ENCODE results near the gene CT45A9. TPM values are rescaled to one million over a fixed set of nuclear protein-coding genes. Genes with fewer than 3 reads are reported as not detected.
"Not testable (repeated sequence)": the region's sequence is repeated elsewhere in the genome, so short reads cannot be mapped to it uniquely, and the experiment has no call there.

Gene CT45A9, protein sequence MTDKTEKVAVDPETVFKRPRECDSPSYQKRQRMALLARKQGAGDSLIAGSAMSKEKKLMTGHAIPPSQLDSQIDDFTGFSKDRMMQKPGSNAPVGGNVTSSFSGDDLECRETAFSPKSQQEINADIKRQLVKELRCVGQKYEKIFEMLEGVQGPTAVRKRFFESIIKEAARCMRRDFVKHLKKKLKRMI
- total RNA-seq (2014; rRNA removed), result not detected in 2 replicates
- polyA plus RNA-seq (2012), result not detected

DNA sequence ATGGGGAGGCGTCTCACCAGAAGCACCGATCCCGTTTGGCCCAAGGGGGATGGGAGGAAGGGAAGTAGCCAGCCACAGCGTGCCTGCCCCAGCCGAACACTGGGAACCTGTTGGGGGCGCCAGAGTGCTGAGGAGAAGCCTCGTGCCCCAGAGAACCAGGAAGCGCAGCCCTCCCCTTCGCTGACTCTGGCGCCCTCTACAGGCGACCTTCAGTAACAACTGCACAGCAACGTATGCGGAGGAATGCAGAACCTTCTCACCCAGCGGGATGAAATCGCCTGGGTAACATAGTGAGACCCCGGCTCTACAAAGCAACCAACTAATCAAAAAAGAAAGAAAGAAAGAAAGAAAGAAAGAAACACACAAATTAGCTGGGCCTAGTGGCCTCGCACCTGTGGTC is at the start of gene CT45A9:
TSS of gene CT45A9 (minus strand) at position 101 of the 400 bp plus-strand sequence. CDS start 3,751 bp downstream, outside the sequence.
- not testable (repeated sequence) for DNase-seq (ENCODE audit: low read depth)

DNA sequence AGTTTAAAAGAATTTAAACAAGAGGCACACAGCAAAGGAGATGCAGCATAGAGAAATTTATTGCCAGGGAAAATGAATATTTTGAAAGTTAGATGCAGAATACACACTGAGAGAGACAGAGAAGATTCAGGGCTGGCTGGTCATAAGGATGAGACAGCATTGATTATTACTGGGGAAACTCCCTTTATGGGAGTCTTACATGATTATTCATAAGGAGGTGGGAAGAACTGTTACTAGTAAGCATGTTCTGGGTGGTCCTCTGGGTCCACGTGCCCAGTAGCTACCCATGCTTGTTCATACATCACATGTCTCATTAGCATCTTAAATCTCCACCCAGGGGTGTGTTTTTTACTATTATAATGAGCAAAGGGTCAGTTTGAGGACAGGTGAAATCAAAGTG is 48.9 kb upstream of the CT45A9 start:
- not testable (repeated sequence) for DNase-seq (ENCODE audit: low read depth)

- no peak for DNase-seq (ENCODE audit: low read depth)
Measured at GRCh38 chrX:135914404-135914803, 42.8 kb upstream of the CT45A9 start.

GRCh38 chrX:135910251-135910650 is 38.6 kb upstream of the CT45A9 start:
- DNase-seq (ENCODE audit: low read depth), result no peak

DNA sequence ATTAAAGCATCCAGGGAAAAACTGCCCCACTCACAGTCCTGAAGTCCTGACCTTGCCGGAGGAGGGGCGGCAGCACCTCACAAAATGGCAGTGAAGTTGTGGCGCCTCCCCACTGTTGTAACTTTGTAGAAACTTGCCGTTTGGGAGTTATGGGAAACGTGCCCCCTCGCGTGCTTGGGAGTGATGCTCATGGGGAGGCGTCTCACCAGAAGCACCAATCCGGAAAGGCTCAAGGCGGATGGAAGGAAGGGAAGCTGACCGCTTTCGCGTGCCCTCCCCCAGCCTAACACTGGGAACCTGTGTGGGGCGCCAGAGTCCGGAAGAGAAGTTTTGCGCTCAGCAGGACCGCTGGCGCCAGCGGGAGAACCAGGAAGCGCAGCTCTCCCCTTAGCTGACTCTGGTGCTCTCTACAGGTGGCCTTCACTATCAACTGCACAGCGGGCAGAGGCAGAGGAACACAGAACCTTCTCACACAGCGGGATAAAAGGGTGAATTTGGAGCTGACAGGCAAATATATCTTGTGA is 21.7 kb upstream of the CT45A9 start, which contains the start of the genes CT45A10 and SAGE1:
TSS of gene CT45A10 (minus strand) at position 151 of the 524 bp plus-strand sequence. CDS start 8,100 bp downstream, outside the sequence.
TSS of gene SAGE1 (plus strand) at position 423 of the 524 bp plus-strand sequence. CDS start 2,527 bp downstream, outside the sequence.
- DNase-seq (ENCODE audit: low read depth), result no peak

DNA sequence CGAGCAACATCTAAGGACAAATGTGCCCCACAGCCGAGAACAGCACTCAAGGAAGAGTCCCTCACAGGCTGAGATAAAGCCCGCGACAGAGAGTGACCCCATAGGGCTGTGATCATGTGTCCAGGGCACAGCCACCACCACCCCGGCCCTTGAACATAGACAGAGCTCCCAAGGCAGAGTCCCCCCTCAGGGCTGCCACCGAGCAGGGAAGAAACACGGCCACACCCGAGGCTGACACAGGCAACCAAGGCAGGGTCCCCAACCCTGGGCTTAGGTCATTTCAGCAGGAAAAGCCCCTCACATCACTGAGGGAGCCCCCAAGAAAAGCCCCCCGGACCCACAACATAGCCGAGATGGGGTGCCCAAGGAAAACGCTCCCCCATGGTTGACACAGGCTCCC is 21.2 kb upstream of the CT45A9 start:
- DNase-seq (ENCODE audit: low read depth), result no peak

- no peak for DNase-seq (ENCODE audit: low read depth)
Measured at GRCh38 chrX:135890087-135890585, 18.5 kb upstream of the CT45A9 start.

- DNase-seq (ENCODE audit: low read depth), result not testable (repeated sequence)
Measured at GRCh38 chrX:135888976-135889375, 17.4 kb upstream of the CT45A9 start.

- DNase-seq (ENCODE audit: low read depth), result not testable (repeated sequence)
Measured at GRCh38 chrX:135888230-135888629, 16.6 kb upstream of the CT45A9 start.

- not testable (repeated sequence) for DNase-seq (ENCODE audit: low read depth)
Measured at GRCh38 chrX:135882741-135883140, 11.1 kb upstream of the CT45A9 start.

DNA sequence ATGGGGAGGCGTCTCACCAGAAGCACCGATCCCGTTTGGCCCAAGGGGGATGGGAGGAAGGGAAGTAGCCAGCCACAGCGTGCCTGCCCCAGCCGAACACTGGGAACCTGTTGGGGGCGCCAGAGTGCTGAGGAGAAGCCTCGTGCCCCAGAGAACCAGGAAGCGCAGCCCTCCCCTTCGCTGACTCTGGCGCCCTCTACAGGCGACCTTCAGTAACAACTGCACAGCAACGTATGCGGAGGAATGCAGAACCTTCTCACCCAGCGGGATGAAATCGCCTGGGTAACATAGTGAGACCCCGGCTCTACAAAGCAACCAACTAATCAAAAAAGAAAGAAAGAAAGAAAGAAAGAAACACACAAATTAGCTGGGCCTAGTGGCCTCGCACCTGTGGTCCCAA is 17.2 kb downstream of the CT45A9 start, which contains the start of gene CT45A8:
TSS of gene CT45A8 (minus strand) at position 101 of the 400 bp plus-strand sequence. CDS start 3,755 bp downstream, outside the sequence.
- not testable (repeated sequence) for DNase-seq (ENCODE audit: low read depth)

- DNase-seq (ENCODE audit: low read depth), result not testable (repeated sequence)
Measured at GRCh38 chrX:135837180-135837579, 34.4 kb downstream of the CT45A9 start, which contains the start of gene CT45A7. TSS of gene CT45A7 (minus strand) at chrX:135837280. CDS start at chrX:135833533, 3,747 bp downstream.

GRCh38 chrX:135819912-135820311 is 51.7 kb downstream of the CT45A9 start, which contains the start of gene CT45A2:
TSS of gene CT45A2 (minus strand) at chrX:135820012. CDS start at chrX:135816265, 3,747 bp downstream.
- DNase-seq (ENCODE audit: low read depth), result not testable (repeated sequence)

Other genes starting within 250 kb of the CT45A9 start
- not detected in 2 replicates for gene CT45A1, start 158.2 kb downstream of the CT45A9 start, total RNA-seq (2014; rRNA removed)
- not detected in 2 replicates for gene CT45A3, start 103.6 kb downstream of the CT45A9 start, total RNA-seq (2014; rRNA removed)
- gene CT45A5, start 86.3 kb downstream of the CT45A9 start, total RNA-seq (2014; rRNA removed), result not detected in 2 replicates
- gene CT45A6, start 69.0 kb downstream of the CT45A9 start, total RNA-seq (2014; rRNA removed), result not detected in 2 replicates
- not detected in 2 replicates for gene CT45A2, start 51.8 kb downstream of the CT45A9 start, total RNA-seq (2014; rRNA removed)
- not detected in 2 replicates for gene CT45A7, start 34.5 kb downstream of the CT45A9 start, total RNA-seq (2014; rRNA removed)
- not detected in 2 replicates for gene CT45A8, start 17.3 kb downstream of the CT45A9 start, total RNA-seq (2014; rRNA removed)
- not detected in 2 replicates for gene CT45A10, start 21.6 kb upstream of the CT45A9 start, total RNA-seq (2014; rRNA removed)
- not detected in 2 replicates for gene SAGE1, start 21.9 kb upstream of the CT45A9 start, total RNA-seq (2014; rRNA removed)
- gene MMGT1, start 102.2 kb upstream of the CT45A9 start, total RNA-seq (2014; rRNA removed), result 20.7 and 23.8 TPM in 2 replicates
- 18.7 and 23.6 TPM in 2 replicates for gene SLC9A6, start 113.6 kb upstream of the CT45A9 start, total RNA-seq (2014; rRNA removed)